BE2C (cell line): Measurements from ENCODE around the gene ERVK3-1.
A peak's percentile ranks its signal among the peaks of the same experiment; 100 is the strongest.

Experiments used
- DNase-seq: peaks from one replicate; pipeline ENCODE4 v3.0.0-alpha.2; 2020
- H3K27me3 ChIP-seq: fragments of 250-450 bp; sonication (Bioruptor Pico); 2 replicates; pipeline ENCODE4 v1.5.1; 2020; ENCODE audit warnings: mild to moderate bottlenecking
- H3K36me3 ChIP-seq: fragments of 250-450 bp; sonication (Bioruptor Pico); 2 replicates; pipeline ENCODE4 v1.5.1; 2020; ENCODE audit warnings: mild to moderate bottlenecking
- H3K4me1 ChIP-seq: fragments of 250-450 bp; sonication (Bioruptor Pico); 2 replicates; pipeline ENCODE4 v1.5.1; 2020
- H3K4me3 ChIP-seq: 2 replicates; pipeline ENCODE4 v1.5.1; 2011; ENCODE audit warnings: low read depth, low read length
- H3K9me3 ChIP-seq: fragments of 250-450 bp; sonication (Bioruptor Pico); 2 replicates; pipeline ENCODE4 v1.5.1; 2020
- CTCF ChIP-seq: IDR thresholded peaks from 2 replicates; pipeline ENCODE4 v1.5.1; 2012; ENCODE audit warnings: mild to moderate bottlenecking, low read depth, low read length

Gene ERVK3-1

GRCh38 chr19:58355908-58356765 lies 51.0 kb downstream of the ERVK3-1 start:
- Histone ChIP-seq H3K4me1 (no peaks in the 10 kb centered on the region), H3K27me3 (no peaks in the 10 kb centered on the region), H3K4me3 (no peak overlapping the region), H3K9me3 (no peaks in the 10 kb centered on the region), H3K36me3 (peaks cover 2% of the 10 kb centered on the region; the same call in 1 of the 2 replicates)
- DNase-seq, result no peak
- TF ChIP-seq CTCF, result no peak

- no peak for TF ChIP-seq CTCF
- H3K27me3 ChIP-seq, result no peaks in the 10 kb centered on the region
- H3K4me1 ChIP-seq, result no peaks in the 10 kb centered on the region
- H3K9me3 ChIP-seq, result no peaks in the 10 kb centered on the region
- H3K4me3 ChIP-seq, result no peak overlapping the region
- no peaks in the 10 kb centered on the region for H3K36me3 ChIP-seq
- no peak for DNase-seq
Measured at GRCh38 chr19:58356766-58357480, 51.7 kb downstream of the ERVK3-1 start.

DNA sequence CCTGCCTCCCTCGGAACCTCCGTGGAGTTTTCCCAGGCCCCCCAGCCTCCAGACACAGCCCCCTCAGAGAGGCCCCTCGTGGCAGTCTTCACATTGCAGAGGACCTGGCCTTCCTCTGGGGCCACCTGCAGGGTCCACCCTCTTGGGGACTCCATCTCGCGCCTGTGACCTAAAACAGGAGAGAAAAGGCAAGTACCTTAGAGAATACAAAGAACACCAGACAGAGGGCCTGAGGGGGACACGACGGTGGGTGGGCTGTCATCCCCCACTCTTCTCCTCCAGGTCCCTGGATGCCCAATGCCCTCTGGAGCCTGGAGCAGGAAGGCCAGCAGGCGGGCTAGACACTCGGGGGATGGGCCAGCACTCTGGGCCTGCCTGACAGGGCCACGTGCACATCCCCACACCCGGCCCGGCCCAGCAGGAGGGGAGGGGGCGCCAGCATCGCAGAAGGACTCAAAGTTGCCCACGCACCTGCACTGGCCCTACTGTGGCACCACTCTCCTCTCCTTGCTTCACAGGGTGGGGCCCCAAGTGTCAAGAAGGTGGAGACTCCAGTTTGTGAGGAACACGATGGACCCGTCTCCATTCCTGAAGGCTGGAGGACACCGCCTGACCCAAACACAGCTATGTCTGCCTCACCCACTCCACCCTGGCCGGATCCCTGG lies 52.4 kb downstream of the ERVK3-1 start:
- Histone ChIP-seq H3K36me3 (no peaks in the 10 kb centered on the region), H3K4me1 (no peaks in the 10 kb centered on the region), H3K27me3 (no peaks in the 10 kb centered on the region), H3K4me3 (no peak overlapping the region), H3K9me3 (no peaks in the 10 kb centered on the region)
- TF ChIP-seq CTCF, result no peak
- no peak for DNase-seq

GRCh38 chr19:58361900-58362271 lies 56.7 kb downstream of the ERVK3-1 start:
- DNase-seq, result peak; percentile 56
- H3K4me3 ChIP-seq, result peak overlapping the region; percentile 91
- H3K4me1 ChIP-seq, result no peaks in the 10 kb centered on the region
- no peaks in the 10 kb centered on the region for H3K9me3 ChIP-seq
- H3K27me3 ChIP-seq, result no peaks in the 10 kb centered on the region
- H3K36me3 ChIP-seq, result no peaks in the 10 kb centered on the region
- no peak for TF ChIP-seq CTCF

GRCh38 chr19:58362272-58362994 lies 57.3 kb downstream of the ERVK3-1 start, which contains the start of gene ZNF497:
Gene ZNF497 (minus strand): TSS chr19:58362751. CDS start chr19:58357635, 5,116 bp downstream.
- Histone ChIP-seq H3K4me3 (peak within 1 kb of the TSS; percentile 91), H3K27me3 (no peaks in the 10 kb centered on the region), H3K9me3 (no peaks in the 10 kb centered on the region), H3K36me3 (no peaks in the 10 kb centered on the region), H3K4me1 (no peaks in the 10 kb centered on the region)
- no peak for TF ChIP-seq CTCF
- DNase-seq, result peak; percentile 97
